Keratinocyte (primary cell): Measurements from ENCODE around the gene VEZT. TPM values are rescaled to one million over a fixed set of nuclear protein-coding genes. Genes with fewer than 3 reads are reported as not detected.
A peak's percentile ranks its signal among the peaks of the same experiment; 100 is the strongest.

Source experiments
- DNase-seq: peaks from one replicate; pipeline ENCODE4 v3.0.0-alpha.2; 2011; ENCODE audit warnings: low read depth, missing footprints, low spot score
- FAIRE-seq: peaks from 2 replicates; lab custom pipeline; 2011; peaks lifted over from hg19 to GRCh38; lab: Jason Lieb, UNC
- H2AFZ ChIP-seq: 2 replicates; pipeline ENCODE4 v1.6.0; 2012; ENCODE audit warnings: low read length, control low read depth, inconsistent platforms; ENCODE audit not compliant: control insufficient read depth
- H3K27ac ChIP-seq: 2 replicates; pipeline ENCODE4 v1.5.1; 2011; ENCODE audit warnings: low read length; ENCODE audit not compliant: control insufficient read depth, insufficient read depth
- H3K27me3 ChIP-seq: 3 replicates; pipeline ENCODE4 v1.6.0; 2011; ENCODE audit warnings: low read length; ENCODE audit not compliant: control insufficient read depth, insufficient read depth; ENCODE audit errors: extremely low read depth
- H3K36me3 ChIP-seq, 2 experiments: 2 replicates in 1 of 2; 3 replicates in 1 of 2; pipeline ENCODE4 v1.5.1; 2011; ENCODE audit warnings: low read length in 2 of 2, mild to moderate bottlenecking in 1 of 2; ENCODE audit not compliant: control insufficient read depth in 2 of 2, insufficient read depth in 2 of 2; ENCODE audit errors: extremely low read depth in 1 of 2
- H3K4me1 ChIP-seq: 3 replicates; pipeline ENCODE4 v1.5.1; 2011; ENCODE audit warnings: low read length; ENCODE audit not compliant: control insufficient read depth, insufficient read depth; ENCODE audit errors: extremely low read depth
- H3K4me2 ChIP-seq: 3 replicates; pipeline ENCODE4 v1.6.0; 2011; ENCODE audit warnings: low read depth, low read length; ENCODE audit not compliant: control insufficient read depth, insufficient read depth; ENCODE audit errors: extremely low read depth
- H3K4me3 ChIP-seq, 3 experiments: fragments of 200-600 bp in 1 of 3; sonication (generic) in 1 of 3; 2 replicates in 2 of 3; 3 replicates in 1 of 3; pipeline ENCODE4 v1.5.1; 2011 to 2016; ENCODE audit warnings: low read length in 3 of 3, mild to moderate bottlenecking in 3 of 3, control low read depth in 2 of 3, inconsistent platforms in 1 of 3, low read depth in 1 of 3, mixed read lengths in 1 of 3, mixed run types in 1 of 3, moderate library complexity in 1 of 3; ENCODE audit not compliant: control insufficient read depth in 2 of 3, insufficient read depth in 2 of 3; ENCODE audit errors: extremely low read depth in 1 of 3
- H3K79me2 ChIP-seq: 2 replicates; pipeline ENCODE4 v1.6.0; 2012; ENCODE audit warnings: low read length; ENCODE audit not compliant: control insufficient read depth, insufficient read depth
- H3K9ac ChIP-seq: 3 replicates; pipeline ENCODE4 v1.6.0; 2011; ENCODE audit warnings: low read length; ENCODE audit not compliant: control insufficient read depth, insufficient read depth; ENCODE audit errors: extremely low read depth
- H3K9me1 ChIP-seq: 3 replicates; pipeline ENCODE4 v1.6.0; 2011; ENCODE audit warnings: low read length; ENCODE audit not compliant: control insufficient read depth, insufficient read depth; ENCODE audit errors: extremely low read depth
- H3K9me3 ChIP-seq: 2 replicates; pipeline ENCODE4 v1.5.1; 2012; ENCODE audit warnings: low read depth, low read length; ENCODE audit not compliant: control insufficient read depth
- H4K20me1 ChIP-seq: 3 replicates; pipeline ENCODE4 v1.6.0; 2011; ENCODE audit warnings: low read length; ENCODE audit not compliant: control insufficient read depth, insufficient read depth; ENCODE audit errors: extremely low read depth
- CTCF ChIP-seq, 3 experiments: IDR thresholded peaks in 1 of 3; conservative IDR thresholded peaks in 1 of 3; optimal IDR thresholded peaks in 1 of 3; 2 replicates in 2 of 3; 3 replicates in 1 of 3; pipeline versions ENCODE3 to v1.5.1; 2011; ENCODE audit warnings: low read length in 3 of 3, mild to moderate bottlenecking in 3 of 3, moderate library complexity in 2 of 3, control low read depth in 1 of 3, inconsistent platforms in 1 of 3; ENCODE audit not compliant: insufficient read depth in 2 of 3; ENCODE audit errors: extremely low read depth in 1 of 3
- EZH2 ChIP-seq: IDR thresholded peaks from one replicate; pipeline ENCODE4 v1.6.1; 2012; ENCODE audit warnings: inconsistent platforms, mild to moderate bottlenecking, low read length, moderate library complexity
- dilution Hi-C: fragments of 300-500 bp; cut with MboI; formaldehyde crosslinking; loops from one replicate; pipeline ENCODE4 v1.7.0; 2020; ENCODE audit warnings: low sequenced_read_pairs; ENCODE audit not compliant: extremely low pct_ligation_motif_present
- polyA plus RNA-seq, 5 experiments: library from polyadenylated mRNA; depleted of rRNA in 3 of 5; stranded (reverse) in 3 of 5; stranded (forward) in 1 of 5; unstranded in 1 of 5; fragments of >200 nt; gene quantifications; 1 replicate in 1 of 5; 2 replicates in 3 of 5; 3 replicates in 1 of 5; pipeline versions ENCODE4 v1.2.1 to v1.2.3, GENCODE V29; 2011 to 2012; ENCODE audit warnings: missing spikeins in 2 of 5, low read depth in 1 of 5, low replicate concordance in 1 of 5

VEZT gene
- polyA plus RNA-seq, 1 donor (not counting 4 experiments of a cell fraction or from before 2014, with no cell fraction given): 169 TPM

DNA sequence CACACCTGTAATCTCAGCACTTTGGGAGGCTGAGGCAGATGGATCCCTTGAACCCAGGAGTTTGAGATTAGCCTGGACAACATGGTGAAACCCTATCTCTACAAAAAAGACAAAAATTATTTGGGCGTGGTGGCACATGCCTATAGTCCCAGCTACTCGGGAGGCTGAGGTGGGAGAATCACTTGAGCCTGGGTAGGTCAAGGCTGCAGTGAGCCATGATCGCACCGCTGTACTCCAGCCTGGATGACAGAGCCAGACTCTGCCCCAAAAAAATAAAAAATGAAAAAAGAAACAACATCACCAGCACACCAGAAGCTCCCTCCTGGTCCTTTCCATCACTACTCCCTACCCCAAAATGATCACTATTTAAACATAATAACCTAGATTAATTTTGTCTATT is 2.6 kb downstream of the VEZT start:
- dilution Hi-C loops: no loop called here
- no peak for DNase-seq

DNA sequence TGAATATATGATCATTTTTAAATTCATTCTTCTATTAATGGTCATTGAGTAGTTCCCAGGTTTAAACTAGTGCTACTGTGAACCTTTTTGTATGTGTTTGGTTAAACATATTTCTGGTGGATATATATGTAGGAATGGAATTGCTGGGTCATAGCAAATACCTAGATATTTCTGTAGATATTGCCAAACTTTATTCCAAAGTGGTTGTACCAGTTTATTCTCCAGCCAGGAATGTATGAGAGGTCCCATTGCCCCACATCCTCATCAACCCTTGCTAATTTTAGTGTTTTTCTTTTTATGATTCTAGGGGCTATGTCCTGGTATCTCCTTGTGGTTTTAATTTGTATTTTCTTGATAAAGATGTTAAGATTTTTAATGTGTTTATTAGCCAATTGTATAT is 3.1 kb downstream of the VEZT start:
- Histone ChIP-seq H3K4me1 (peaks cover 37% of the 10 kb centered on the region), H3K9ac (no peak overlapping the region), H2AFZ (no peak overlapping the region), H3K9me3 (no peaks in the 10 kb centered on the region), H3K79me2 (peaks cover 91% of the 10 kb centered on the region), H3K9me1 (no peaks in the 10 kb centered on the region), H3K27ac (no peak overlapping the region), H4K20me1 (peaks cover 5% of the 10 kb centered on the region), H3K4me2 (peak overlapping the region; percentile 90), H3K4me3 (peak overlapping the region in 2 of 3 experiments; percentile 83 to 100), H3K36me3 (peaks cover 6 to 16% of the 10 kb centered on the region in 2 experiments), H3K27me3 (no peaks in the 10 kb centered on the region)
- FAIRE-seq (no peak), DNase-seq (no peak)
- TF ChIP-seq CTCF (optimal IDR thresholded peaks at IDR 0.05 in 1 of 3, IDR thresholded peaks at IDR 0.05 in 1 of 3, conservative IDR thresholded peaks at IDR 0.05 in 1 of 3; ENCODE audit: extremely low read depth in 1 of 3, insufficient read depth in 2 of 3, low read length in 3 of 3): no peak
- TF ChIP-seq EZH2: no peak
- dilution Hi-C loops: no loop called here

More for the DNA sequence above, 2.6 kb downstream of the VEZT start:
- H4K20me1 ChIP-seq: peaks cover 3% of the 10 kb centered on the region
- peak overlapping the region; percentile 89 for H3K27ac ChIP-seq
- no peak for TF ChIP-seq EZH2
- TF ChIP-seq CTCF (optimal IDR thresholded peaks at IDR 0.05 in 1 of 3, IDR thresholded peaks at IDR 0.05 in 1 of 3, conservative IDR thresholded peaks at IDR 0.05 in 1 of 3; ENCODE audit: extremely low read depth in 1 of 3, insufficient read depth in 2 of 3, low read length in 3 of 3): no peak
- no peaks in the 10 kb centered on the region for H3K27me3 ChIP-seq
- H3K9me3 ChIP-seq: no peaks in the 10 kb centered on the region
- peak overlapping the region; percentile 91 for H3K9ac ChIP-seq
- H3K4me1 ChIP-seq: peaks cover 37% of the 10 kb centered on the region
- peaks cover 91% of the 10 kb centered on the region for H3K79me2 ChIP-seq
- no peak overlapping the region for H2AFZ ChIP-seq
- FAIRE-seq: no peak
- H3K4me3 ChIP-seq: peak overlapping the region; percentile 62 to 100 (median 83)
- peak overlapping the region; percentile 90 for H3K4me2 ChIP-seq
- H3K9me1 ChIP-seq: no peaks in the 10 kb centered on the region
- H3K36me3 ChIP-seq: peaks cover 6 to 16% of the 10 kb centered on the region in 2 experiments
